Trophoblast cell (in vitro differentiated cells and primary cell): ENCODE measurements around the gene SLC7A6OS.

Experiments used
- DNase-seq, 2 donors: peaks; one replicate each; pipeline ENCODE4 v3.0.0-alpha.2; 2016
- H2AFZ ChIP-seq: 2 replicates; pipeline ENCODE4 v1.6.1; 2013; ENCODE audit warnings: low read length, moderate library complexity, mild to moderate bottlenecking; ENCODE audit not compliant: insufficient read depth, poor library complexity
- H2AK5ac ChIP-seq: 2 replicates; pipeline ENCODE4 v1.6.1; 2013; ENCODE audit warnings: mild to moderate bottlenecking, low read length
- H2BK120ac ChIP-seq: 2 replicates; pipeline ENCODE4 v1.6.1; 2013; ENCODE audit warnings: low read length, mild to moderate bottlenecking, moderate library complexity; ENCODE audit not compliant: insufficient read depth, poor library complexity
- H2BK12ac ChIP-seq: 2 replicates; pipeline ENCODE4 v1.6.1; 2013; ENCODE audit warnings: mild to moderate bottlenecking, low read length, moderate library complexity
- H2BK5ac ChIP-seq: 2 replicates; pipeline ENCODE4 v1.6.1; 2013; ENCODE audit warnings: low read length, low read depth, moderate library complexity, mild to moderate bottlenecking; ENCODE audit not compliant: poor library complexity
- H3K14ac ChIP-seq: 2 replicates; pipeline ENCODE4 v1.6.1; 2013; ENCODE audit warnings: mild to moderate bottlenecking, low read length
- H3K18ac ChIP-seq: 2 replicates; pipeline ENCODE4 v1.6.1; 2013; ENCODE audit warnings: mild to moderate bottlenecking, low read length
- H3K23ac ChIP-seq: 2 replicates; pipeline ENCODE4 v1.6.1; 2013; ENCODE audit warnings: low read length
- H3K27ac ChIP-seq: 2 replicates; pipeline ENCODE4 v1.5.1; 2013; ENCODE audit warnings: low read depth, mild to moderate bottlenecking, inconsistent platforms, low read length, moderate library complexity
- H3K27me3 ChIP-seq: 2 replicates; pipeline ENCODE4 v1.6.1; 2013; ENCODE audit warnings: inconsistent platforms, mild to moderate bottlenecking, low read length, moderate library complexity; ENCODE audit not compliant: insufficient read depth
- H3K36me3 ChIP-seq, 2 experiments: 1 replicate in 1 of 2; 2 replicates in 1 of 2; pipeline ENCODE4 v1.6.1; 2013; ENCODE audit warnings: low read length in 2 of 2, mild to moderate bottlenecking in 2 of 2, moderate library complexity in 1 of 2; ENCODE audit not compliant: insufficient read depth in 2 of 2, control insufficient read depth in 1 of 2
- H3K4ac ChIP-seq: 2 replicates; pipeline ENCODE4 v1.6.1; 2013; ENCODE audit warnings: low read depth, mild to moderate bottlenecking, low read length, moderate library complexity
- H3K4me1 ChIP-seq, 2 experiments: 1 replicate in 1 of 2; 2 replicates in 1 of 2; pipeline ENCODE4 v1.6.1; 2013; ENCODE audit warnings: low read length in 2 of 2, mild to moderate bottlenecking in 2 of 2, moderate library complexity in 1 of 2; ENCODE audit not compliant: insufficient read depth in 2 of 2, control insufficient read depth in 1 of 2
- H3K4me2 ChIP-seq: 2 replicates; pipeline ENCODE4 v1.6.1; 2013; ENCODE audit warnings: inconsistent platforms, mild to moderate bottlenecking, low read length, moderate library complexity
- H3K4me3 ChIP-seq: 2 replicates; pipeline ENCODE4 v1.5.1; 2013; ENCODE audit warnings: mild to moderate bottlenecking, low read depth, low read length, inconsistent platforms
- H3K79me1 ChIP-seq: one replicate; pipeline ENCODE4 v1.6.1; 2013; ENCODE audit warnings: low read length
- H3K79me2 ChIP-seq: 2 replicates; pipeline ENCODE4 v1.6.1; 2013; ENCODE audit warnings: low read length, mild to moderate bottlenecking; ENCODE audit not compliant: control insufficient read depth, insufficient read depth, poor library complexity
- H3K9ac ChIP-seq: 2 replicates; pipeline ENCODE4 v1.6.1; 2013; ENCODE audit warnings: mild to moderate bottlenecking, low read length
- H3K9me3 ChIP-seq: 2 replicates; pipeline ENCODE4 v1.6.1; 2013; ENCODE audit warnings: low read depth, mild to moderate bottlenecking, control low read depth, inconsistent platforms, low read length; ENCODE audit not compliant: insufficient read depth
- H4K12ac ChIP-seq: 2 replicates; pipeline ENCODE4 v1.6.1; 2013; ENCODE audit warnings: low read depth, mild to moderate bottlenecking, low read length, moderate library complexity
- H4K8ac ChIP-seq: 2 replicates; pipeline ENCODE4 v1.6.1; 2013; ENCODE audit warnings: low read depth, mild to moderate bottlenecking, low read length, moderate library complexity
- H4K91ac ChIP-seq: one replicate; pipeline ENCODE4 v1.6.1; 2013; ENCODE audit warnings: low read depth, mild to moderate bottlenecking, low read length, moderate library complexity
- WGBS: extraction: QIAGEN DNeasy Blood & Tissue Kit; methylation state at CpG from one replicate; pipeline ENCODE4 v1.1.7; 2013; ENCODE audit warnings: missing lambda C conversion rate; ENCODE audit not compliant: insufficient read length, insufficient coverage; ENCODE audit errors: extremely low coverage; 5-methylcytosine and 5-hydroxymethylcytosine counted together

The SLC7A6OS gene

GRCh38 chr16:68357521-68357922, 46.8 kb upstream of the SLC7A6OS start:
- no CpG with 5 or more reads among the region's 9 CpGs for WGBS
- H3K79me1 ChIP-seq = no peaks in the 10 kb centered on the region
- no peak overlapping the region for H4K91ac ChIP-seq

GRCh38 chr16:68356919-68357286, 46.2 kb upstream of the SLC7A6OS start:
- DNase-seq = no peak
- Histone ChIP-seq H3K4me3 (no peak overlapping the region), H2AFZ (no peak overlapping the region), H4K91ac (no peak overlapping the region), H3K14ac (no peak overlapping the region), H3K4me1 (peaks cover 7 to 8% of the 10 kb centered on the region in 2 experiments), H3K79me1 (peaks cover 3% of the 10 kb centered on the region), H3K79me2 (no peaks in the 10 kb centered on the region), H3K4me2 (no peak overlapping the region), H3K18ac (no peak overlapping the region), H3K27me3 (no peaks in the 10 kb centered on the region), H3K9ac (no peak overlapping the region), H4K8ac (no peak overlapping the region), H2BK120ac (no peak overlapping the region), H3K9me3 (peaks cover 5% of the 10 kb centered on the region), H2AK5ac (no peak overlapping the region), H3K36me3 (peaks cover 57 to 58% of the 10 kb centered on the region in 2 experiments), H2BK12ac (no peak overlapping the region), H3K4ac (no peak overlapping the region), H3K27ac (no peak overlapping the region), H4K12ac (no peak overlapping the region), H2BK5ac (no peak overlapping the region), H3K23ac (no peak overlapping the region)
- WGBS = no CpG with 5 or more reads among the region's 5 CpGs

More at GRCh38 chr16:68357521-68357922, 46.8 kb upstream of the SLC7A6OS start:
- Histone ChIP-seq H2AK5ac (no peak overlapping the region), H3K4me2 (no peak overlapping the region), H2BK5ac (no peak overlapping the region), H3K14ac (no peak overlapping the region), H3K23ac (no peak overlapping the region), H3K4me3 (no peak overlapping the region), H3K9ac (no peak overlapping the region), H3K27me3 (no peaks in the 10 kb centered on the region), H2BK12ac (no peak overlapping the region), H3K4ac (no peak overlapping the region), H4K8ac (no peak overlapping the region), H3K79me2 (no peaks in the 10 kb centered on the region), H2AFZ (no peak overlapping the region), H3K36me3 (peaks cover 54 to 56% of the 10 kb centered on the region in 2 experiments), H3K18ac (no peak overlapping the region), H3K9me3 (peaks cover 5% of the 10 kb centered on the region), H2BK120ac (no peak overlapping the region), H4K12ac (no peak overlapping the region), H3K4me1 (peaks cover 4 to 5% of the 10 kb centered on the region in 2 experiments), H3K27ac (no peak overlapping the region)
- no peak for DNase-seq

GRCh38 chr16:68356249-68356918, 45.6 kb upstream of the SLC7A6OS start:
- H3K23ac ChIP-seq = no peak overlapping the region
- DNase-seq = no peak
- WGBS = no CpG with 5 or more reads among the region's 28 CpGs

GRCh38 chr16:68355447-68356248, 44.9 kb upstream of the SLC7A6OS start:
- Histone ChIP-seq H2AK5ac (no peak overlapping the region), H3K4me1 (peaks cover 13 to 16% of the 10 kb centered on the region in 2 experiments), H3K4me3 (no peak overlapping the region), H4K12ac (no peak overlapping the region), H3K9ac (no peak overlapping the region), H3K79me2 (no peaks in the 10 kb centered on the region), H4K8ac (no peak overlapping the region), H4K91ac (no peak overlapping the region), H3K79me1 (peaks cover 3% of the 10 kb centered on the region), H2BK5ac (no peak overlapping the region), H3K27me3 (no peaks in the 10 kb centered on the region), H3K23ac (no peak overlapping the region), H3K4ac (no peak overlapping the region), H3K36me3 (peaks cover 58 to 63% of the 10 kb centered on the region in 2 experiments), H2BK120ac (no peak overlapping the region), H3K27ac (no peak overlapping the region), H3K9me3 (peaks cover 3% of the 10 kb centered on the region), H3K18ac (no peak overlapping the region), H2BK12ac (no peak overlapping the region), H2AFZ (no peak overlapping the region), H3K14ac (no peak overlapping the region), H3K4me2 (no peak overlapping the region)
- no CpG with 5 or more reads among the region's 28 CpGs for WGBS
- DNase-seq = no peak

More at GRCh38 chr16:68356249-68356918, 45.6 kb upstream of the SLC7A6OS start:
- H2BK120ac ChIP-seq = no peak overlapping the region
- no peak overlapping the region for H2AFZ ChIP-seq
- H3K18ac ChIP-seq = no peak overlapping the region
- H4K8ac ChIP-seq = no peak overlapping the region
- H2BK12ac ChIP-seq = no peak overlapping the region
- H3K79me1 ChIP-seq = peaks cover 3% of the 10 kb centered on the region
- no peak overlapping the region for H4K12ac ChIP-seq
- H3K9me3 ChIP-seq = peaks cover 5% of the 10 kb centered on the region
- H2BK5ac ChIP-seq = no peak overlapping the region
- H3K79me2 ChIP-seq = no peaks in the 10 kb centered on the region
- peaks cover 11 to 12% of the 10 kb centered on the region in 2 experiments for H3K4me1 ChIP-seq
- no peak overlapping the region for H2AK5ac ChIP-seq
- H3K4me3 ChIP-seq = no peak overlapping the region
- no peak overlapping the region for H4K91ac ChIP-seq
- no peak overlapping the region for H3K4me2 ChIP-seq
- H3K36me3 ChIP-seq = peaks cover 58 to 59% of the 10 kb centered on the region in 2 experiments
- H3K4ac ChIP-seq = no peak overlapping the region
- H3K27ac ChIP-seq = no peak overlapping the region
- H3K9ac ChIP-seq = no peak overlapping the region
- H3K14ac ChIP-seq = no peak overlapping the region
- no peaks in the 10 kb centered on the region for H3K27me3 ChIP-seq
